NCI-H524 treated with DMSO at 0.1 percent for 48 hours (cell line): Measurements from ENCODE around the gene PLCXD3.

Experiments
- DNase-seq: peaks from one replicate; lab custom pipeline; 2025; lab: John Stamatoyannopoulos, UW

PLCXD3 gene

GRCh38 chr5:41413074-41413473 lies 97.3 kb downstream of the PLCXD3 start:
- DNase-seq, result no peak

GRCh38 chr5:41412496-41412895 lies 97.9 kb downstream of the PLCXD3 start:
- no peak for DNase-seq

GRCh38 chr5:41410737-41411136 lies 99.7 kb downstream of the PLCXD3 start:
- DNase-seq, result no peak

GRCh38 chr5:41410307-41410706 lies 100.1 kb downstream of the PLCXD3 start:
- DNase-seq, result no peak

GRCh38 chr5:41408676-41409443 lies 101.5 kb downstream of the PLCXD3 start:
- no peak for DNase-seq

- no peak for DNase-seq
Measured at GRCh38 chr5:41406936-41407335, 103.5 kb downstream of the PLCXD3 start.

GRCh38 chr5:41406424-41406823 lies 104.0 kb downstream of the PLCXD3 start:
- DNase-seq, result no peak

GRCh38 chr5:41404757-41405156 lies 105.6 kb downstream of the PLCXD3 start:
- no peak for DNase-seq

- DNase-seq, result no peak
Measured at GRCh38 chr5:41403846-41404245, 106.6 kb downstream of the PLCXD3 start.

GRCh38 chr5:41402845-41403244 lies 107.6 kb downstream of the PLCXD3 start:
- no peak for DNase-seq

- DNase-seq, result no peak
Measured at GRCh38 chr5:41399839-41400238, 110.6 kb downstream of the PLCXD3 start.

GRCh38 chr5:41392016-41392415 lies 118.4 kb downstream of the PLCXD3 start:
- no peak for DNase-seq

- no peak for DNase-seq
Measured at GRCh38 chr5:41374631-41375030, 135.8 kb downstream of the PLCXD3 start.

GRCh38 chr5:41373230-41373629 lies 137.2 kb downstream of the PLCXD3 start:
- DNase-seq, result no peak

- DNase-seq, result no peak
Measured at GRCh38 chr5:41371738-41372137, 138.7 kb downstream of the PLCXD3 start.

- no peak for DNase-seq
Measured at GRCh38 chr5:41370482-41370881, 139.9 kb downstream of the PLCXD3 start.

GRCh38 chr5:41369799-41370198 lies 140.6 kb downstream of the PLCXD3 start:
- no peak for DNase-seq

GRCh38 chr5:41368158-41368557 lies 142.2 kb downstream of the PLCXD3 start:
- DNase-seq, result no peak

- DNase-seq, result no peak
Measured at GRCh38 chr5:41365369-41365768, 145.0 kb downstream of the PLCXD3 start.

- no peak for DNase-seq
Measured at GRCh38 chr5:41364346-41364745, 146.1 kb downstream of the PLCXD3 start.

GRCh38 chr5:41363343-41363986 lies 146.9 kb downstream of the PLCXD3 start:
- DNase-seq, result no peak

- DNase-seq, result no peak
Measured at GRCh38 chr5:41356786-41357185, 153.6 kb downstream of the PLCXD3 start.

GRCh38 chr5:41349846-41350245 lies 160.6 kb downstream of the PLCXD3 start:
- no peak for DNase-seq

- no peak for DNase-seq
Measured at GRCh38 chr5:41347569-41347968, 162.8 kb downstream of the PLCXD3 start.
